Measurements from ENCODE around the gene NPR1.

DNA sequence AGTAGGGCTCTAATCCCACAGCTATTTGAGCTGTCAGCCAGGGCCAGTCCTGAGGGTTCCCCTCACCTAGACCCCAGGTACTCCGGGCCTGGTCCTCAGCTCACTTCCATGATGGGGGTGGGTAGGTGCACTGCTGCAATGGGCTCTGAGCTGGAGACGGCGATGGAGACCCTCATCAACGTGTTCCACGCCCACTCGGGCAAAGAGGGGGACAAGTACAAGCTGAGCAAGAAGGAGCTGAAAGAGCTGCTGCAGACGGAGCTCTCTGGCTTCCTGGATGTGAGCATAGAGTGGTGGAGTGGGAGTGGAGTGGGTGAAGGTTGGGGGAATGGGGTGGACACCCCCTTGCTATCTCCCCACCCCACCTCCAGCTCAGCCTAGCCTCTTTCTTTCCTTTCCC is 48.1 kb upstream of the NPR1 start:
- TF ChIP-seq EZH2phosphoT487 (IDR thresholded peaks at IDR 0.05; ENCODE audit: unreplicated experiment) (no peak), EZH2 (IDR thresholded peaks at IDR 0.05; ENCODE audit: low read depth, unreplicated experiment) (no peak)

All from GM23338 (cell line).